Measurements from ENCODE around the gene CDK16.

CDK16 gene

DNA sequence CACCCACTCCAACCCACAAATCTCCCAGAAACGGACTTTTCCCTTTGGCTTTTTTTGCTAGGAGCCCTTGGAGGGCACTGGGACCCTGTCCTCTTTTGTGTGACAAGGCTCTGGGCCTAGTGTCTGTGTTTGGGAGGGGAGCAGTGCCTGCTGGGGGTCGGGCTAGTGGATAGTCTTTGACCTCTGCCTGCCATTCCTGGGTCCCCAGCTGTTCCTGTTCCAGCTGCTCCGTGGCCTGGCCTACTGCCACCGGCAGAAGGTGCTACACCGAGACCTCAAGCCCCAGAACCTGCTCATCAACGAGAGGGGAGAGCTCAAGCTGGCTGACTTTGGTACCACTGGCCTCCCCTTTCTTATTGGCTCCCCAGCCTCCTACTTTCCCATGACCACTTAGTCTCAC, 7.6 kb downstream of the CDK16 start:
- no peak for TF ChIP-seq CTCF (conservative IDR thresholded peaks at IDR 0.05)
- no peak for TF ChIP-seq ZFX (IDR thresholded peaks at IDR 0.05)

GRCh38 chrX:47226531-47227333, 8.3 kb downstream of the CDK16 start:
- TF ChIP-seq ZFX (IDR thresholded peaks at IDR 0.05) = no peak
- TF ChIP-seq CTCF (conservative IDR thresholded peaks at IDR 0.05) = no peak
- H3K27ac ChIP-seq = no peak overlapping the region

More for the DNA sequence above, 7.6 kb downstream of the CDK16 start:
- no peak overlapping the region for H3K27ac ChIP-seq

GRCh38 chrX:47227334-47227583, 8.8 kb downstream of the CDK16 start:
- no peak overlapping the region for H3K27ac ChIP-seq
- TF ChIP-seq ZFX (IDR thresholded peaks at IDR 0.05) (no peak), CTCF (conservative IDR thresholded peaks at IDR 0.05) (no peak)

- no peak for TF ChIP-seq CTCF (conservative IDR thresholded peaks at IDR 0.05)
- no peak for TF ChIP-seq ZFX (IDR thresholded peaks at IDR 0.05)
- H3K27ac ChIP-seq = no peak overlapping the region
Observed at GRCh38 chrX:47228550-47229270, 10.2 kb downstream of the CDK16 start.

- no peak for TF ChIP-seq CTCF (conservative IDR thresholded peaks at IDR 0.05)
- no peak for TF ChIP-seq ZFX (IDR thresholded peaks at IDR 0.05)
- H3K27ac ChIP-seq = no peak overlapping the region
Observed at GRCh38 chrX:47229427-47229826, 10.9 kb downstream of the CDK16 start.

GRCh38 chrX:47230136-47230868, 11.8 kb downstream of the CDK16 start:
- TF ChIP-seq CTCF (conservative IDR thresholded peaks at IDR 0.05) (no peak), ZFX (IDR thresholded peaks at IDR 0.05) (no peak)
- no peak overlapping the region for H3K27ac ChIP-seq

DNA sequence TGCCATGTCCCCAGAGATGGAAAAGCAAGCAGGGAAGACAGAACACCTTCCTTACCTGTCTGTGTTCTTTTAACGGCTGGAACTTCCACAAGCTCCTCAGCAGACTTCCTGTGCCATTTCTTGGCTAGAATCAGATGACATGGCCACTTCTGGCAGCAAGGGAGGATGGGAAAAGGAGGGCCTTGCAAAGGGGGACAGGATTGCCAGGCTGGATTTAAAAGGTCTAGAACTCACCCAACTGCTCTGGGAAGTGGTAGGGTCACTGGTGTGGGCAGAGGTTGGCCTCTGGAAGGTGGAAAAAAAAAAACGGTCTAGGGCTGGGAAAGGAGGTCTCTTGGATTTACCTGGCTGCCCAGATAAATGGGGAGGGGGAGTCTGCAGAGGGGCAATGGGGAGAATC, 12.7 kb downstream of the CDK16 start:
- no peak overlapping the region; the same call in 1 of the 2 replicates for H3K27ac ChIP-seq
- TF ChIP-seq CTCF (conservative IDR thresholded peaks at IDR 0.05) = no peak
- TF ChIP-seq ZFX (IDR thresholded peaks at IDR 0.05) = no peak
